HG03575 (cell line): Measurements from ENCODE around the gene SLC2A4.

Experiments
- ATAC-seq: cut with Tn5 transposase; IDR thresholded peaks from one replicate; pipeline ENCODE4 v1.9.1; 2021; ENCODE audit not compliant: unreplicated experiment, insufficient number of reproducible peaks, low FRiP score; ENCODE audit errors: extremely low read depth

The SLC2A4 gene

DNA sequence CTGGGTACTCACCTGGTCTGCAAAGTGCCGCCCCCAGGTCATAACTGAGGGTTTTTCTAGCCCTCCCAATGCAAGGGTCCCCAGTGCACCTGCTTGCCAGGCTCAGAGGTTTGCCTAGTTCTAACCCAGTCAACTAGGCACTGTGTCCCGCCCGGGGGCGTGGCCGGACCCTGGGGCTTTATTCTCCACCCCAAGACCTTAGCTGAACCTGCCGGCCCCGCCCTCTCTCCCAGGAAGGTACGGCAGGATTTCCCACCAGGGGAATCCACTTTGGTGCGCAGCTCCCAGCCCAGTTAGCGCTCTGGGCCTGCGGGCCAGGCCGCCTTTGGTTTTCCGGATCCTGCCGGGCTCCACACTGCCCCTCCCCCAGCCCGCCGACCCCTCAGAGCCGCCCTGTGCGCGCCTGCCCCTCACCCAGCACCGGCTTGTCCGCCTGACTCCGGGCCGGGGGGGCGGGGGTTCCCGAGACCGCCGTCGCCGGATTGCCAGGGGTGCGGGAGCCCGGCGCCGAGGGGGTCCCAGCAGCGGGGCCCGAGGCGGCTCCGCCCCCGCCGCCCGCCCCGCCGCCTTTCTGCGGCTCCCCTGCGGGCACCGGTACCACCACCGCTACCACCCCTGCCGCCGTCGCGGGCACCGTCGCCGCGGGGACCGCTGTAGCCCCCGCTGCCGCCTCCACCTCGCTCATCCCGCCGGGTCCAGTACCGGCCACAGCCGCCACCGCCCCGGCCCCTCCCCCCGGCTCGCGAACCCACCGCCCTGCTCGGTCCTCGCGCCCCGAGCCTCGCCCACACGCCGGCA lies 12.5 kb downstream of the SLC2A4 start:
- no peak for ATAC-seq

DNA sequence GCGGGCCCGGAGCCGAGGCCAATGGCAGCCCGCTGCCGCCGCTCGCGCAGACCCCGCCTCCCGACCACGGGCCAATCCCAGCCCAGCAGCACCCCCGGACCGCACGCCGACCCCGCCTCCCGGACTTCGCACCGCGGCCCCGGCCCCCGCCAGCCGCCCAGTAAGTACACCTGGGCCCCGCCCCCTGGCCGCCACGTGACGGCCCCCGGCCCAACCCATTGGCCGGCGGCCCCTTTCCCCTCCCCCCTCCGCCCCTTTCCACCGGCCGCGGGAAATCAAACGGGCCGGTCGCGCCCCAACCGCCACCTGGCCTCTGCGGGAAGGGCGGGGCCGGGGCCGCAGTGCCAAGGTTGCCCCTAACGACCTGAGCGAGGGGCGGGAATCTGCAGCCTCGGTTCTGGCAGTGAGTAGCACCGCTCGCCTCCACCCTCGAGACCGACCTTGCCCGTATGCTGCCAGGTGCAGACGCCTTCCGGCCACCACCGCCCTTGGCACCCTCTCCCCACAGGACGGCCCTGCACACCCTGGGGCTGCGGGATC lies 13.2 kb downstream of the SLC2A4 start, which contains the start of gene YBX2:
Gene YBX2, minus strand, starts transcription at position 26 of the 540 bp plus-strand sequence. CDS start 139 bp downstream, outside the sequence.
- no peak for ATAC-seq

DNA sequence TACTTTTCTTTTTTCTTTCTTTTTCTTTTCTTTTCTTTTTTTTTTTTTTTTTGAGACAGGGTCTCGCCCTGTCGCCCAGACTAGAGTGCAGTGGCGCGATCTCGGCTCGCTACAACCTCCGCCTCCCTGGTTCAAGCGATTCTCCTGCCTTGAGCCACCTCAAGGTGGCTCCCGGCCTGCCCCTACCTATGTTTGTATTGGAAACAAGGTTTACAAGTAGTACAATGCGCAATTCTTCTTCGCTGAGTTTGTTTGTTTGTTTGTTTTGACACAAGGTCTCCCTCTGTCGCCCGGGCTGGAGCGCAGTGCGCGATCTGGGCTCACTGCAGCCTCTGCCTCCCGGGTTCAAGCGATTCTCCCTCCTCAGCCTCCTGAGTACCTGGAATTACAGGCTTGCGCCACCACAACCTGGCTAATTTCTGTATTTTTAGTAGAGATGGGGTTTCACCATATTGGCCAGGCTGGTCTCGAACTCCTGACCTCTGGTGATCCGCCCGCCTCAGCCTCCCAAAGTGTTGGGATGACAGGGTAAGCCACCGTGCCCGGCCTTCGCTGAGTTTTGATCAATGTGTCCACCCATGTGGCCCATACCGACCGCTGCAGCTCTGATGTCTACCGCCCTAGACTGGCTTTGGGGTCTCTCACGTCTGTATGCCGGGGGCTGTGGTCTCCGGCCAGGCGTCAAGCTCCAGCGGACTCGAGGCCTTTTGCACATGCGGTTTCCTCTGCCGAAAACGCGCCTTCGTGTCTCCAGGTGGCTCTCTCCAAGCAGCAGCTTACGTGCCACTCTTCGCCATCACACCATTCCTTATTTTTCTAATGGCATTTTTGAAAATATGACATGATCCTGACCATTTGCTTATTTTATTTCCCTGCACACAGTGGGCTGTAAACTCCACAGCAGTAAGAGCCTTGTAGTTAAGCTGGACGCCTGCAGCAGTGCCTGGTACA lies 14.0 kb downstream of the SLC2A4 start:
- ATAC-seq, result no peak

DNA sequence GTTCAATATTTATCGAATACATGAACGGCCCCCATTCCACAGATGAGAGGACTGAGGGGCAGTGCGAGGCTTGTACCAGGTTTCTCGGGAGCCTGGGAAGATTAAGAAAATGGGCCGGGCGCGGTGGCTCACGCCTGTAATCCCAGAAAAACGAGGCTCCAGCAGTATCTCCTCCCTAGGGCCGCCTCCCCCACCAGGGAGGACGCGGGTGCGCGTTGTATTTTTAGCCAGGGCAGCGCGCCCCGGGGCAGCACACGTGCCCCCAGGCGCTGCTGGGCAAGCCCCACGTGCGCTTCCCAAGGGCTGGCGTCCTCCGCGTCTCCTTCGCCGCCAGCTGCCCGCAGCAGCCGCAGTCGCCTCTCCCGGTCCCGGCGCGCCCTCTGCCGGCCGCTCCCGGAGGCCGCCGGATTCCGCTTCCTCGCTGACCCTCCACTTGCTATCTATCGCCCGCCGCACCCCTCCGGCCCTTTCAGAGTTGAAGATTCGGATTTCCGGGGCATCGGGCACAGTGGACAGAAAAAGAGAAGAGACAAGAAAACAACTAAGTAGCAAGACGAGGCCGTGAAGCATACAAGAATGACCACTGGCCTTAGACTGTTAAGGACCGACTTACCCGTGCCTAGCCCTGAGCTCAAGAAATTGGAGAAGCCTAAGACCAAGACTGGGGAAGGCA lies 14.8 kb downstream of the SLC2A4 start:
- ATAC-seq, result no peak

DNA sequence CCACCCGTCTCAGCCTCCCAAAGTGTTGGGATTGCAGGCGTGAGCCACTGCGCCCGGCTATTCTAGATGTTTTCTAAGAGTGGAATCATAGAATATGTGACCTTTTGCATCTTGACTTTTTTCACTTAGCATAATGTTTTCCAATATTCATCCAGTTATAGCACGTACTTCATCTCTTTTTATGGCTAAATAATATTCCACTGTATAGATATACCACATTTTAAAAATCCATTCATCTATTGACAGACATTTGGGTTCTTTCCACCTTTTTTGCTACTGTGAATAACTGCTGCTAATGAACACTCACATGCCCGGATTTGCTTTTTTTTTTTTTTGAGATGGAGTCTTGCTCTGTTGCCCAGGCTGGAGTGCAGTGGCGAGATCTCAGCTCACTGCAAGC lies 22.7 kb downstream of the SLC2A4 start:
- no peak for ATAC-seq

DNA sequence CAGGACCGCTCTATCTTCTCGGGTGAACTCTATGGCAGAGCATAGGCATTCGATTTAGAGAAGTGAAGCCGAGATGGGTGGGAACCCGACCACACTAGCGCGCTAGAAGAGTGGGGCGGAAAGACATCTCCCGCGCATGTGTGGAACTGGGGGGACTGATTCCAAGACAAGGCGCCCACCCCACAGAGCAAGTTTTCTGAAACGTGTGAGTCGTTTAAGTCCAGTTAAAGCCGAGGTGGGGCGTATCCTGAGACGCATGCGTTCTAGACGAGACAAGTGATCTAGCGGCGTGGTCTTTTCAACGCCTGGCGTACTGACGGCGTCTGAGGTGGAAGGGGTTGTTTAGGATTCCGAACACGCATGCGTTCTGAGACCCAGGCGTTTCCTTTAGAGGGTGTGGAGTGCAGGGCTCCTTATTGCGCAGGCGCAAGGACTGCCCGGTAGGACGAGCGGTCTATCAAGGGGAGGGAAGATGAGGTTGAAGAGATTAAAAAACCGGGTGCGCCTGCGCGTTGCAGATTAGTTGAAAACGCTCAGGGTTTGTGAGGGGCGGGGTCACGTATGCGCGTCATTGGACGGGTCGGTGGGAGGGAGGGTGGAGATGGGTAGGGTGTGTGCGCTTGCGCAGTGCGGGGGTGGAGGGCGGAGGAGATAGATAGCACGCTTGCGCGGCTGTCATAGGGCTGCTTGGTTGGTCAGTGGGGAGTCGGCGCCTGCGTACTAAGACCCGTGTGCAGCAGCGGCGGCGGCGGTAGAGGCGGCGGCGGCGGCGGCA lies 25.6 kb downstream of the SLC2A4 start, which contains the start of gene EIF5A:
Gene EIF5A, plus strand, starts transcription at position 718 of the 775 bp plus-strand sequence. CDS start 2,008 bp downstream, outside the sequence.
- no peak for ATAC-seq

DNA sequence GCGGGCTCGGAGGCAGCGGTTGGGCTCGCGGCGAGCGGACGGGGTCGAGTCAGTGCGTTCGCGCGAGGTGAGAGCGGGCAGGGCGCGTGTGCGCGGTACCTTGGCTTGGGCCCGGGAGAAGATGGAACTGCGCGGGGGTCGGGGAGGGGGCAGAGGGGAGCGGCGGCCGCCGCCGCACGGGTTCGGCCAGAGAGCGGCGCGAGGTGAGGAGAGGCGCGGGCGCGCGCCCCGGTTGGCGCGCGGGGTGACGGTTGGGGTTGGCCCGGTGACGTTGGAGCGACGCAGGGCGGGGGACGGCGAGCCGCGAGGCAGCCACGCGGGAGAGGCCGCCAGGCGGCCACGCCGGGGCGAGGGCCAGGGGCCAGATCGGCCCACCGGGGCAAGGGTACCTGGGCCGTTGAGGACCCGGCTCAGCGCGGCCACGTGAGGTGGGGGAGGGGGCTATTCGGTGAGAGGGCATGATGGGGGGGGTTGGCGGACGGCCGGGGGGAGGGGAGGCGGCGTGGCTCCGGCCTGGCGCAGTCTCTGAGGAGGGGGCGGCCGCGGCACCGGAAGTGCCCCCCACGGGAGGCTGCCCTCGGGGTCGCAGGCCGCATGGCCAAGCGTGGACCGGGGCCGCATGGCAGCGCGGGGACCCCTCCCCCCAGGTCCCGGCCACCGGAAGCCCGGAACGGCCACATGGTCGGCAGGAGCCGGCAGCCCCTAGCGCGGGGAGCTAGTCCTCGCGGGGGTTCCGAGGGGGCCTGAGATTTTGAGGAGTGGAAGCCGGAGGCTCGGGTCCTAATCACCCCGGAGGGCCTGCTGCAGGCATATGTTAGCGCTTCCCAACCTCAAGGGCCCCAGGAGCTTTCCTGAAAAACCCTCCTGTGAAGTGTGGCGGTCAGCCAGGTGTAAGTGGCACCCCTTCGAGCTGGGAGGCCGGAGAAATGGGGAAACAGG lies 26.4 kb downstream of the SLC2A4 start:
- ATAC-seq, result no peak

DNA sequence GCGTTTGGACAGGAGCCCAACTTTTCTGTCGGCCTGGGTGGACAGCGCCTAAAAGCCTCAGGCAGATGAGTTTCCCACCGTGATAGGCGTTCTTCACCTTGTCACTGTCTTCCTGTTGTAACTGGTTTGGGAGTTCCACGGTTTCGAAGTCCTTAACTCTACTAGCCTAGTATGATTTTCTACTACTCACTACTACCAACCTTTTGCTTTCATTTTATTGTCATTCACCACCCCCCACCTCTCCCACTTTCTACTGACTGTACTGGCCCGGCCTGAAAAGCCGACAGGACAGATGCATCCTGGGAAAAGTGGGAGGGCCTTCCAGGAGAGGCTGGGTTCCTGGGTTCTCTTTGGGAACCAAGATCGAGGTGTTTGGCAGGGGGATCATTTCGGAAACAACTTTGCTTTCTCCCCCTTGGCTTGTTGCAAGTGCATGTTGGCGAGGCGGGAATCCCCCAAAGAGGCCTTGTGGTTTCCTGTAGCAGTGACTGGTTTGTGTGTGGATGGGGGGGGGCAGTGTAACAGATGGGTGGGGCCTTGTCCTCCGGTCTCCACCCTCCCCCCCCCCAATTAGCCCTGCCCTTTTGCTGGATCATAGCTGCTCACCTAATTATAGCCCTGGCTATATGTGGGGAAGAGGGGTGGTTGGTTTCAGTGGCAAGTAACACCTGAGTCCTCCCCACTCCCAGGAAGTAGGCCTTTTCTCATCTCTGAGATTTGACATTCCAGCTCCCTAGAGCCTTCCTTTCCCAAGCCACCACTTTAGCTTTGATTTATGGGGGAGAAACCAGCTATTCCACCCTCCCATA lies 27.3 kb downstream of the SLC2A4 start:
- ATAC-seq, result no peak

DNA sequence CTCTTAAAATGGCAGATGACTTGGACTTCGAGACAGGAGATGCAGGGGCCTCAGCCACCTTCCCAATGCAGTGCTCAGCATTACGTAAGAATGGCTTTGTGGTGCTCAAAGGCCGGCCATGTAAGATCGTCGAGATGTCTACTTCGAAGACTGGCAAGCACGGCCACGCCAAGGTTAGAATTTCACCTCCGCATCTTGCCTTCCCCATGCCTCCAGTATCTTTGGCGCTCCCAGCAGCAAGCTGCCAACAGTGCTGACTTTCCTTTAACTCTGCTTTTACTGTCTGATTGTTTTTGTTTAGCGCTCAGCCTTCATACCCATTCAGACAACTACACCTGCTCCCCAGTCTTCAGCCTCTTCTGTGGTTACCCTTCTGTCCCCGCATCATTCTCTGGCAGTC lies 28.1 kb downstream of the SLC2A4 start:
- ATAC-seq, result no peak

DNA sequence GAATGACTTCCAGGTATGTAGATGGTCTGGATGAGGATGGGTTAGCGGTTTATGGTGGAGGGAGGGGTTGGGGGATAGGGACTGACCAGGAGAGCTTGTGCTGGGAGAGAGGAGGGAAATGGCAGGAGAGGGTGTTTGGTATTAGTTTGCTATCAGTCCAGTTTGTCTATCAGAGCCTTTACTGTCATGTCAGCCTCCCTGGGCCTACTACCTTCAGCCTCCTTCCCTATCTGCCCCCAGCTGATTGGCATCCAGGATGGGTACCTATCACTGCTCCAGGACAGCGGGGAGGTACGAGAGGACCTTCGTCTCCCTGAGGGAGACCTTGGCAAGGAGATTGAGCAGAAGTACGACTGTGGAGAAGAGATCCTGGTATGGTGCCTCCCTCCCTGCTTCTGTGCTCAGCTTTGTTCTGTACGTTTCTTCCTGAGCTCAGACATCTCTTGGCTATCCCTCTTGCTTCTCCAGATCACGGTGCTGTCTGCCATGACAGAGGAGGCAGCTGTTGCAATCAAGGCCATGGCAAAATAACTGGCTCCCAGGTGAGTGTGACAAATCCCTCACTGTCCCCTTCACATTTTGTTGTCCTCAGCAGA lies 29.7 kb downstream of the SLC2A4 start:
- no peak for ATAC-seq

DNA sequence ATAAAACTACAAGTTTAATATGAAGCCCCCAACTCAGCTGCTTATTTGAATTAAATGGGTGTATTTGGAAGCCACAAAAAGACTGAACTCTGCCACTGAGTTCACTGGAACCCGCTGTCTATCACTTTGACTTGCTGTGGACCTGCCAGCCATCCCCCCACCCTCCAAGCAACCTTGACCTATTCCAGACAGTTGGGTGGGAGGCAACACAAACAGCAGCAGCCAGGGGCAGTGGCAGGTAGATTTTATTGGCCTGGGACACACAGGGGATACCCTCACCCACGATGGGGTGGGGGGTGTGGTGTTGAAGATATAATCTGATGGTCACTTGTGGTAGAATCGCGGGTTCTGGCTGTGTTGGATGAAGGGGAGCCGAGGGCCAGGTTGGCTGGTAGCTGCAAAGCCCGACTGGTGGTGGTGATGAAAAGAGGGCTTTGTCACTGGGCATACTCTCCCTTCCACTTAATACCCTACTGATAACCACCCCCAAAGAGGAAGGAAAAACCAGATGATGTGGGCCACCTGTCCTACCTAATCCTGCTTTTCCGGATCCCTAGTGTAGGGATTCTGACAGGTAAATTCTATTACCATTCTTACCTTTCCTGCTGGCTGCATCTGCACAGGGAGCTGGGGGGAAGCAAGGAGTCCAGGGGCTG lies 31.0 kb downstream of the SLC2A4 start:
- no peak for ATAC-seq

DNA sequence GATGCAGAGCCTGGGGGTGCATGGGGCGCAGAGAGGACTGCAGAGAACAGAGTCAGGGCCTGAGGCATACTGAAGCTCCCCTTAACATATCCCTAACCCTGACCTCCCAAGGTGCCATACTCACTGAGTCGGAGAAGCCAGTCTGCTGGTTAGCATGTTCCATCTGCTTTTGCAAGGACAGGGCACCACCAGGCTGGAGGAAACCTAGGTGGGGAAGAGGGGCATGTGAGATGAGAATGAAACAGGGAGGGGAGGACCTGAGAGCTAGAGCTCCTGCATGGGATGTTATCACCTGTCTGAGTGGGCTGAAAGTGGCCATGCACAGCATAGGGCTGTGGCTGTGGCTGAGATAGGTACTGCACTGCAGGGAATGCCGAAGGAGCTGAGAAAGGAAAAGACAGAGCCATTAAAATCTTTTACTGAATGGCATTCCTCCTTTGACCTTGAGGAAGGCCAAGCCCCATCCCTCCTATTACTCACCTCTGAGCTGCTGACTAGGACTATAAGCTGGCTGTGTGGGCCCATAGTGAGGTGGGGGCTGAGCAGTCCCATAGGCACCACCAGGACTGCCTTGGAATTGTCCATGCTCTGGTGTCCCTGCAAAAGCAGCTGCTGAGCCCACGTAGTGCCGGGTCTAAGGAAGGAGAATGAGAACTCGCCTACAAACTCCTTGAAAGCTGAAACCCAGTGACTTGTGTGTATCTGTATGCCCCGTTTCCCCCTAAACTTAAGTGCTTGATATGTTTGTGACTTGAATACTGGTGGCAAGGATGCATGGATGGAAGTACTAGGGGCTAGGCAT lies 31.8 kb downstream of the SLC2A4 start:
- ATAC-seq, result no peak

DNA sequence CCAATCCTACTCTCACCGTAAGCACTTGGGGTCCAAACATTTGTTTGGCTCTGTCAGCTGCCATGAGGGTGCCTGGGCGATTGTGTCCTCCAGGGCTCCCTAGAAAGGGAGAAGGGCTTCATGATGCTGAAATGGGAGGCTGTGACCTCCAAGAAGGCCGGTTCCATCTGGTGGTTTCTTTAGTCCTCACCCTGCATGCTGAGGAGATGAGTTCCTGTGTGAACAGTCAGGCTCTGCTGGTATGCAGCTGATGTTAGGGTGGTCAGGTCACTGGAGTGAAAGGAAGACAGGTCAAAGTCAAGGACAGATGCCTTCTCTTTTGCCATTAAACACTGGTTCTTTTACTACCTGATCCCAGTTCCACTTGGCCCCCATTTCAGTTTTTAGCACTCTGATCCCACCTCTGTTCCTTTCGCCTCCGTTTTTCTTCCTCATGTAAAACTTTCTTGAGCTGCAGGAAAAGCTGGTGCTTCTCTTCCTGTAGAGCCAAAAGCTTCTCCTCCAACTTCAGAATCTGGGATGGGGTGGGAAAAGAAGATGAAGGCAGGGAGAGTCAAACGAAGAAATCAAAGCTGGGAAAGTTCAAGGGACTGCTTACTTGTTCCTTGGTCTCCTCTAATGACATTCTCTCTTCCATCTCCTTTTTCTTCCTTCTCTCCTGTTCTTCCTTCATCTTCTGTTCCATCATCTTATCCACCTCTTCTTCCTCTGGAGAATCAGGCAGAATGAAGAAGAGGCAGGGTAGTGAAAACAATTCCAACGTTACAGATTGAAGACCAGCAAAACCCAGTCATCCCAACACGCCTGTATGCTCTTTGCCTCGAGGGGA lies 32.6 kb downstream of the SLC2A4 start:
- ATAC-seq, result no peak
